WTC11 (cell line): Measurements from ENCODE around the gene CKB. TPM values are rescaled to one million over a fixed set of nuclear protein-coding genes. Genes with fewer than 3 reads are reported as not detected.

Experiments
- ATAC-seq: fragments of 200-7000 bp; cut with Tn5 transposase; 2 replicates; pipeline ENCODE4 v1.10.0; 2021; ENCODE audit warnings: mild to moderate bottlenecking, moderate library complexity
- CTCF ChIA-PET: fragments of 300-600 bp; sonication (Branson Sonifier 250); formaldehyde crosslinking; loops from one replicate; lab custom pipeline; 2021; ENCODE audit warnings: antibody characterized with exemption; lab: Charles Lee
- POLR2A ChIA-PET: fragments of 350-600 bp; sonication (Branson Sonifier 250); formaldehyde crosslinking; loops from one replicate; lab custom pipeline; 2021; ENCODE audit warnings: antibody characterized with exemption; lab: Charles Lee
- DNase-seq: peaks from one replicate; pipeline ENCODE4 v3.0.0; 2021; ENCODE audit warnings: low spot score
- H3K27ac Mint-ChIP-seq: 2 replicates; pipeline ENCODE4 v1.8.0; 2021; ENCODE audit warnings: mixed read lengths
- H3K27me3 Mint-ChIP-seq: 2 replicates; pipeline ENCODE4 v1.8.0; 2021; ENCODE audit warnings: low read depth, mild to moderate bottlenecking, moderate library complexity, mixed read lengths
- H3K36me3 Mint-ChIP-seq: 2 replicates; pipeline ENCODE4 v1.8.0; 2021; ENCODE audit warnings: mixed read lengths
- H3K4me1 Mint-ChIP-seq: 2 replicates; pipeline ENCODE4 v1.8.0; 2022; ENCODE audit warnings: mixed read lengths
- H3K4me3 Mint-ChIP-seq: 2 replicates; pipeline ENCODE4 v1.8.0; 2021; ENCODE audit warnings: mild to moderate bottlenecking, moderate library complexity, mixed read lengths
- H3K9me3 Mint-ChIP-seq: 2 replicates; pipeline ENCODE4 v1.8.0; 2021; ENCODE audit warnings: mixed read lengths
- ATF1 ChIP-seq: sonication (generic); formaldehyde crosslinking; IDR thresholded peaks from 2 replicates; pipeline ENCODE4 v1.8.1; 2023; ENCODE audit warnings: mild to moderate bottlenecking, moderate library complexity, missing genetic modification reagents
- E2F4 ChIP-seq: sonication (generic); formaldehyde crosslinking; IDR thresholded peaks from 2 replicates; pipeline ENCODE4 v1.8.1; 2022; ENCODE audit warnings: low read depth, mild to moderate bottlenecking, moderate library complexity, missing genetic modification reagents, borderline replicate concordance
- EMX1 ChIP-seq: fragments of 250-450 bp; sonication (Bioruptor Pico); IDR thresholded peaks from 2 replicates; pipeline ENCODE4 v1.8.0; 2021; ENCODE audit warnings: mild to moderate bottlenecking
- FOXJ3 ChIP-seq: sonication (generic); formaldehyde crosslinking; IDR thresholded peaks from 2 replicates; pipeline ENCODE4 v1.9.0; 2021; ENCODE audit warnings: missing genetic modification reagents, mild to moderate bottlenecking, borderline replicate concordance
- GTF2I ChIP-seq: fragments of 250-450 bp; sonication (Bioruptor Pico); conservative IDR thresholded peaks from 2 replicates; pipeline ENCODE4 v1.4.0; 2021; ENCODE audit warnings: mild to moderate bottlenecking
- JAZF1 ChIP-seq: fragments of 250-450 bp; sonication (Bioruptor Pico); IDR thresholded peaks from 2 replicates; pipeline ENCODE4 v1.9.0; 2021; ENCODE audit warnings: moderate library complexity, mild to moderate bottlenecking, inconsistent platforms
- KAT7 ChIP-seq: sonication (generic); formaldehyde crosslinking; IDR thresholded peaks from 2 replicates; pipeline ENCODE4 v1.8.1; 2023; ENCODE audit warnings: missing genetic modification reagents, mild to moderate bottlenecking, borderline replicate concordance
- ZBTB21 ChIP-seq: sonication (generic); formaldehyde crosslinking; IDR thresholded peaks from 2 replicates; pipeline ENCODE4 v1.8.1; 2023; ENCODE audit warnings: mild to moderate bottlenecking, missing genetic modification reagents, borderline replicate concordance
- ZNF138 ChIP-seq: sonication (generic); formaldehyde crosslinking; conservative IDR thresholded peaks from 2 replicates; pipeline ENCODE4 v1.8.1; 2022; ENCODE audit warnings: mild to moderate bottlenecking, moderate library complexity, missing genetic modification reagents
- ZNF219 ChIP-seq: sonication (generic); formaldehyde crosslinking; IDR thresholded peaks from 2 replicates; pipeline ENCODE4 v1.8.0; 2023; ENCODE audit warnings: missing genetic modification reagents, mild to moderate bottlenecking, borderline replicate concordance
- ZNF317 ChIP-seq: sonication (generic); formaldehyde crosslinking; IDR thresholded peaks from 2 replicates; pipeline ENCODE4 v1.8.1; 2023; ENCODE audit warnings: low read depth, mild to moderate bottlenecking, moderate library complexity, missing genetic modification reagents, borderline replicate concordance
- total RNA-seq: library from RNA; stranded (reverse); gene quantifications from 3 replicates; pipeline ENCODE4 v1.2.3, GENCODE V29; 2021
- TF ChIP-seq, protein P1 (sequence below): sonication (generic); formaldehyde crosslinking; IDR thresholded peaks from 2 replicates; pipeline ENCODE4 v1.8.0; 2022; ENCODE audit warnings: missing genetic modification reagents
- TF ChIP-seq, protein P2 (sequence below): fragments of 250-450 bp; sonication (Bioruptor Pico); IDR thresholded peaks from 2 replicates; pipeline ENCODE4 v1.8.0; 2021; ENCODE audit warnings: mild to moderate bottlenecking
- TF ChIP-seq, protein P3 (sequence below): sonication (generic); formaldehyde crosslinking; conservative IDR thresholded peaks from 2 replicates; pipeline ENCODE4 v1.8.1; 2023; ENCODE audit warnings: mild to moderate bottlenecking, low read depth, missing genetic modification reagents, moderate library complexity
- TF ChIP-seq, protein P4 (sequence below): sonication (generic); formaldehyde crosslinking; IDR thresholded peaks from 2 replicates; pipeline ENCODE4 v1.8.1; 2023; ENCODE audit warnings: mild to moderate bottlenecking, missing genetic modification reagents
- TF ChIP-seq, protein P5 (sequence below): sonication (generic); formaldehyde crosslinking; IDR thresholded peaks from 2 replicates; pipeline ENCODE4 v1.8.1; 2023; ENCODE audit warnings: mild to moderate bottlenecking, moderate library complexity, missing genetic modification reagents

The CKB gene
- total RNA-seq, 1 experiment from 2014 or later: 555 TPM

- TF ChIP-seq, protein P1, sequence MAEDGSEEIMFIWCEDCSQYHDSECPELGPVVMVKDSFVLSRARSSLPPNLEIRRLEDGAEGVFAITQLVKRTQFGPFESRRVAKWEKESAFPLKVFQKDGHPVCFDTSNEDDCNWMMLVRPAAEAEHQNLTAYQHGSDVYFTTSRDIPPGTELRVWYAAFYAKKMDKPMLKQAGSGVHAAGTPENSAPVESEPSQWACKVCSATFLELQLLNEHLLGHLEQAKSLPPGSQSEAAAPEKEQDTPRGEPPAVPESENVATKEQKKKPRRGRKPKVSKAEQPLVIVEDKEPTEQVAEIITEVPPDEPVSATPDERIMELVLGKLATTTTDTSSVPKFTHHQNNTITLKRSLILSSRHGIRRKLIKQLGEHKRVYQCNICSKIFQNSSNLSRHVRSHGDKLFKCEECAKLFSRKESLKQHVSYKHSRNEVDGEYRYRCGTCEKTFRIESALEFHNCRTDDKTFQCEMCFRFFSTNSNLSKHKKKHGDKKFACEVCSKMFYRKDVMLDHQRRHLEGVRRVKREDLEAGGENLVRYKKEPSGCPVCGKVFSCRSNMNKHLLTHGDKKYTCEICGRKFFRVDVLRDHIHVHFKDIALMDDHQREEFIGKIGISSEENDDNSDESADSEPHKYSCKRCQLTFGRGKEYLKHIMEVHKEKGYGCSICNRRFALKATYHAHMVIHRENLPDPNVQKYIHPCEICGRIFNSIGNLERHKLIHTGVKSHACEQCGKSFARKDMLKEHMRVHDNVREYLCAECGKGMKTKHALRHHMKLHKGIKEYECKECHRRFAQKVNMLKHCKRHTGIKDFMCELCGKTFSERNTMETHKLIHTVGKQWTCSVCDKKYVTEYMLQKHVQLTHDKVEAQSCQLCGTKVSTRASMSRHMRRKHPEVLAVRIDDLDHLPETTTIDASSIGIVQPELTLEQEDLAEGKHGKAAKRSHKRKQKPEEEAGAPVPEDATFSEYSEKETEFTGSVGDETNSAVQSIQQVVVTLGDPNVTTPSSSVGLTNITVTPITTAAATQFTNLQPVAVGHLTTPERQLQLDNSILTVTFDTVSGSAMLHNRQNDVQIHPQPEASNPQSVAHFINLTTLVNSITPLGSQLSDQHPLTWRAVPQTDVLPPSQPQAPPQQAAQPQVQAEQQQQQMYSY: no peak
- no peak for TF ChIP-seq ZNF138 (CRISPR knock-in tag)
- no peak for TF ChIP-seq EMX1 (CRISPR knock-in tag)
- no peak for TF ChIP-seq ZNF317 (CRISPR knock-in tag)
- TF ChIP-seq GTF2I (CRISPR knock-in tag): no peak
- no peak for TF ChIP-seq JAZF1
These were observed 25.4 kb upstream of the CKB start (continued) for GRCh38 chr14:103547941-103548462.

DNA sequence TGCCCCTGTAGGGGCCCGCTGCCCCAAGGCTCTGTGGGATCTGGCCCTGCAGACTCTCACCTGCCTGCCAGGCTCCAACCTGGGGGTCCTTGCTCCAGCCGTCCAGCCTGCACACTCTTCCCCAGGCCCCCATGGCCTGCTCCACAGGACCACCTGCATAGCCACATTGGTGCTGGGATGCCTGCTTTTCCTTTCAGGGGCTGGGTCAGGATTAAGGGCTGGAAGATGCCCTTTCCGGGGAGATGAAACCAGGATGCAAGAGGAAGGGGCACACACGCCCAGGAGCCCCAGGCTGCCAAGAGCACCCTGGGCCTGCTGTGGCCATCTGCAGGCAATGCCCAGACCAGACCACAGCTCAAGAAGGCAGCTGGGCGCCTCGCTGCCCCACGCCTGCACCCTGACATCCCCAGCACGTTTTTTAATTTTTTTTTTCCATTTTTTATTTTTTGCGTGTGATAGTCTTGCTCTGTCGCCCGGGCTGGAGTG is 24.9 kb upstream of the CKB start:
- H3K4me3 Mint-ChIP-seq: no peak overlapping the region
- DNase-seq (no peak), ATAC-seq (no peak)
- no peaks in the 10 kb centered on the region for H3K27me3 Mint-ChIP-seq
- TF ChIP-seq, protein P2, sequence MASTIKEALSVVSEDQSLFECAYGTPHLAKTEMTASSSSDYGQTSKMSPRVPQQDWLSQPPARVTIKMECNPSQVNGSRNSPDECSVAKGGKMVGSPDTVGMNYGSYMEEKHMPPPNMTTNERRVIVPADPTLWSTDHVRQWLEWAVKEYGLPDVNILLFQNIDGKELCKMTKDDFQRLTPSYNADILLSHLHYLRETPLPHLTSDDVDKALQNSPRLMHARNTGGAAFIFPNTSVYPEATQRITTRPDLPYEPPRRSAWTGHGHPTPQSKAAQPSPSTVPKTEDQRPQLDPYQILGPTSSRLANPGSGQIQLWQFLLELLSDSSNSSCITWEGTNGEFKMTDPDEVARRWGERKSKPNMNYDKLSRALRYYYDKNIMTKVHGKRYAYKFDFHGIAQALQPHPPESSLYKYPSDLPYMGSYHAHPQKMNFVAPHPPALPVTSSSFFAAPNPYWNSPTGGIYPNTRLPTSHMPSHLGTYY (CRISPR knock-in tag): no peak
- TF ChIP-seq ZBTB21 (CRISPR knock-in tag): no peak
- no peak overlapping the region for H3K27ac Mint-ChIP-seq
- no peaks in the 10 kb centered on the region for H3K9me3 Mint-ChIP-seq
- CTCF ChIA-PET: interaction anchor here (0.6 to 21.0 kb wide), 15 partner anchors 9 to 157 kb away, joined by 3 to 455 read pairs (median 6); partner anchors contain the start of genes BAG5, CKB, COA8 and TRMT61A
- H3K36me3 Mint-ChIP-seq: no peaks in the 10 kb centered on the region
- H3K4me1 Mint-ChIP-seq: peaks cover 5% of the 10 kb centered on the region; the same call in 1 of the 2 replicates
- POLR2A ChIA-PET: interaction anchor here (0.5 kb wide), 2 partner anchors 45 to 1103 kb away, joined by 3 read pairs; no protein-coding TSS in a partner anchor

- DNase-seq: peak; percentile 94
- peak; percentile 67 for ATAC-seq
- ChIA-PET CTCF (interaction anchor here (0.6 to 21.0 kb wide), 19 partner anchors 8 to 213 kb away, joined by 3 to 455 read pairs (median 4); partner anchors contain the start of genes BAG5, CKB, COA8 and EIF5), POLR2A (interaction anchor here (0.5 kb wide), 2 partner anchors 46 to 1103 kb away, joined by 3 read pairs; no protein-coding TSS in a partner anchor)
- no peak overlapping the region for H3K27ac Mint-ChIP-seq
- H3K4me3 Mint-ChIP-seq: no peak overlapping the region
- H3K36me3 Mint-ChIP-seq: no peaks in the 10 kb centered on the region
- H3K4me1 Mint-ChIP-seq: peaks cover 7% of the 10 kb centered on the region
- no peaks in the 10 kb centered on the region for H3K9me3 Mint-ChIP-seq
- H3K27me3 Mint-ChIP-seq: no peaks in the 10 kb centered on the region
- TF ChIP-seq, protein P3, sequence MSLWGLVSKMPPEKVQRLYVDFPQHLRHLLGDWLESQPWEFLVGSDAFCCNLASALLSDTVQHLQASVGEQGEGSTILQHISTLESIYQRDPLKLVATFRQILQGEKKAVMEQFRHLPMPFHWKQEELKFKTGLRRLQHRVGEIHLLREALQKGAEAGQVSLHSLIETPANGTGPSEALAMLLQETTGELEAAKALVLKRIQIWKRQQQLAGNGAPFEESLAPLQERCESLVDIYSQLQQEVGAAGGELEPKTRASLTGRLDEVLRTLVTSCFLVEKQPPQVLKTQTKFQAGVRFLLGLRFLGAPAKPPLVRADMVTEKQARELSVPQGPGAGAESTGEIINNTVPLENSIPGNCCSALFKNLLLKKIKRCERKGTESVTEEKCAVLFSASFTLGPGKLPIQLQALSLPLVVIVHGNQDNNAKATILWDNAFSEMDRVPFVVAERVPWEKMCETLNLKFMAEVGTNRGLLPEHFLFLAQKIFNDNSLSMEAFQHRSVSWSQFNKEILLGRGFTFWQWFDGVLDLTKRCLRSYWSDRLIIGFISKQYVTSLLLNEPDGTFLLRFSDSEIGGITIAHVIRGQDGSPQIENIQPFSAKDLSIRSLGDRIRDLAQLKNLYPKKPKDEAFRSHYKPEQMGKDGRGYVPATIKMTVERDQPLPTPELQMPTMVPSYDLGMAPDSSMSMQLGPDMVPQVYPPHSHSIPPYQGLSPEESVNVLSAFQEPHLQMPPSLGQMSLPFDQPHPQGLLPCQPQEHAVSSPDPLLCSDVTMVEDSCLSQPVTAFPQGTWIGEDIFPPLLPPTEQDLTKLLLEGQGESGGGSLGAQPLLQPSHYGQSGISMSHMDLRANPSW (CRISPR knock-in tag): no peak
- TF ChIP-seq, protein P4, sequence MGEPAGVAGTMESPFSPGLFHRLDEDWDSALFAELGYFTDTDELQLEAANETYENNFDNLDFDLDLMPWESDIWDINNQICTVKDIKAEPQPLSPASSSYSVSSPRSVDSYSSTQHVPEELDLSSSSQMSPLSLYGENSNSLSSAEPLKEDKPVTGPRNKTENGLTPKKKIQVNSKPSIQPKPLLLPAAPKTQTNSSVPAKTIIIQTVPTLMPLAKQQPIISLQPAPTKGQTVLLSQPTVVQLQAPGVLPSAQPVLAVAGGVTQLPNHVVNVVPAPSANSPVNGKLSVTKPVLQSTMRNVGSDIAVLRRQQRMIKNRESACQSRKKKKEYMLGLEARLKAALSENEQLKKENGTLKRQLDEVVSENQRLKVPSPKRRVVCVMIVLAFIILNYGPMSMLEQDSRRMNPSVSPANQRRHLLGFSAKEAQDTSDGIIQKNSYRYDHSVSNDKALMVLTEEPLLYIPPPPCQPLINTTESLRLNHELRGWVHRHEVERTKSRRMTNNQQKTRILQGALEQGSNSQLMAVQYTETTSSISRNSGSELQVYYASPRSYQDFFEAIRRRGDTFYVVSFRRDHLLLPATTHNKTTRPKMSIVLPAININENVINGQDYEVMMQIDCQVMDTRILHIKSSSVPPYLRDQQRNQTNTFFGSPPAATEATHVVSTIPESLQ (CRISPR knock-in tag): no peak
- TF ChIP-seq KAT7 (CRISPR knock-in tag): no peak
- TF ChIP-seq, protein P5, sequence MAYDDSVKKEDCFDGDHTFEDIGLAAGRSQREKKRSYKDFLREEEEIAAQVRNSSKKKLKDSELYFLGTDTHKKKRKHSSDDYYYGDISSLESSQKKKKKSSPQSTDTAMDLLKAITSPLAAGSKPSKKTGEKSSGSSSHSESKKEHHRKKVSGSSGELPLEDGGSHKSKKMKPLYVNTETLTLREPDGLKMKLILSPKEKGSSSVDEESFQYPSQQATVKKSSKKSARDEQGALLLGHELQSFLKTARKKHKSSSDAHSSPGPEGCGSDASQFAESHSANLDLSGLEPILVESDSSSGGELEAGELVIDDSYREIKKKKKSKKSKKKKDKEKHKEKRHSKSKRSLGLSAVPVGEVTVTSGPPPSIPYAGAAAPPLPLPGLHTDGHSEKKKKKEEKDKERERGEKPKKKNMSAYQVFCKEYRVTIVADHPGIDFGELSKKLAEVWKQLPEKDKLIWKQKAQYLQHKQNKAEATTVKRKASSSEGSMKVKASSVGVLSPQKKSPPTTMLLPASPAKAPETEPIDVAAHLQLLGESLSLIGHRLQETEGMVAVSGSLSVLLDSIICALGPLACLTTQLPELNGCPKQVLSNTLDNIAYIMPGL (CRISPR knock-in tag): no peak
- TF ChIP-seq ATF1: no peak
- no peak for TF ChIP-seq FOXJ3 (CRISPR knock-in tag)
- no peak for TF ChIP-seq ZNF219
- no peak for TF ChIP-seq E2F4 (CRISPR knock-in tag)
These were observed 24.2 kb upstream of the CKB start for GRCh38 chr14:103546652-103547454.
